Measurements from ENCODE around the gene OR52K2.
"Not testable (repeated sequence)": the region's sequence is repeated elsewhere in the genome, so short reads cannot be mapped to it uniquely, and the experiment has no call there.

OR52K2 gene

DNA sequence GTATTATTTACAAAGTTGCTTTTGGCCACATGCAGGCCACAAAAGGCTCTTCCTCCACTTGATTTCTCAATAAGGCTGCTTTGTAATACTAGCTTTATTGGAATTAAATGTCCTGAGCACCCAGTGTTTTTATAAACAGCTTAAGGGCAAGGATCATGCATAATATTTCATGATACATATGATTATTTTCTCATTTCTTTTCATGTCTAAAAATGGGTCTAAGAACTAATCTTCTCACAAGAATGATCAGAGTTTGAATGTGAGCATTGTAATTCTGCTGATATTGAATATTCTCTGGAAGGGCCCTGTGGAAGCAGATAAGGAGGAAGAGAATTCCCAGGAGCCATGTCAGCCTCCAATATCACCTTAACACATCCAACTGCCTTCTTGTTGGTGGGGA, at the start of gene OR52K2:
OR52K2 (plus strand) TSS at position 301 of the 400 bp plus-strand sequence; CDS start at position 346, 45 bp downstream.
- H3K36me3 ChIP-seq (ENCODE audit: insufficient read depth, low read length) = no peaks in the 10 kb centered on the region
- H3K27ac ChIP-seq = no peak within 1 kb of the TSS
- DNase-seq (ENCODE audit: low read depth, low spot score) = no peak
- TF ChIP-seq POLR2AphosphoS5 (IDR thresholded peaks at IDR 0.05; ENCODE audit: borderline replicate concordance, low read depth, low read length) (no peak), FOXP2 (optimal IDR thresholded peaks at IDR 0.05; ENCODE audit: control extremely low read depth, extremely low read length, insufficient read depth) (no peak), EZH2 (IDR thresholded peaks at IDR 0.05) (no peak)
- H3K9ac ChIP-seq (ENCODE audit: insufficient read length) = no peak within 1 kb of the TSS
- no peak within 1 kb of the TSS for H3K4me3 ChIP-seq
- no peaks in the 10 kb centered on the region for H3K9me3 ChIP-seq (ENCODE audit: low read depth, low read length)

DNA sequence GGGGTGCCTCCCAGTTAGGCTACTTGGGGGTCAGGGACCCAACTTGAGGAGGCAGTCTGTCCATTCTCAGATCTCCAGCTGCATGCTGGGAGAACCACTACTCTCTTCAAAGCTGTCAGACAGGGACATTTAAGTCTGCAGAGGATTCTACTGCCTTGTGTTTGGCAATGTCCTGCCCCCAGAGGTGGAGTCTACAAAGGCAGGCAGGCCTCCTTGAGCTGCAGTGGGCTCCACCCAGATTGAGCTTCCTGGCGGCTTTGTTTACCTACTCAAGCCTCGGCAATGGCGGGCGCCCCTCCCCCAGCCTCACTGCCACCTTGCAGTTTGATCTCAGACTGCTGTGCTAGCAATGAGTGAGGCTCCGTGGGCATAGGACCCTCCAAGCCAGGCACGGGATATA, 42.9 kb upstream of the OR52K2 start:
- not testable (repeated sequence) for H3K36me3 ChIP-seq (ENCODE audit: insufficient read depth, low read length); DNase-seq (ENCODE audit: low read depth, low spot score); H3K4me3 ChIP-seq; H3K27ac ChIP-seq; H3K9ac ChIP-seq (ENCODE audit: insufficient read length); H3K9me3 ChIP-seq (ENCODE audit: low read depth, low read length)

DNA sequence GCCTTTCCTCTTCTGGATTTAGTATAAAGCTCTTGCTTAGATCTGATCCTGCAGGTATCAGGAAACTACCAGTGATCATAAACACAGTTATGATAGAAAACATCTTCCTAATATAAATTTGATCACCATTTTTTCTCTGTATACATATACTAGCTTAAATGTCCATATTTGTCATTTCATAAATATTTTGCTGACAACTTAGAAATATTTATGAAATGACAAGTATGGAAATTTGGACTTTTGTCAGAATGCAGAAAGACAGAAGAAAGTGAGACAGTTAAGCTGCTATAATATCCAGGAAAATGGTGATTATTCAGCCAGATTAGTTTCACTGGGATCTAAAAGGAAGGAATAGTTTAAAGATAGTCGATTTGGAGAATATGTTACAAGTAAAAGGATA, 32.8 kb upstream of the OR52K2 start:
- no peak overlapping the region for H3K27ac ChIP-seq
- no peaks in the 10 kb centered on the region for H3K36me3 ChIP-seq (ENCODE audit: insufficient read depth, low read length)
- no peaks in the 10 kb centered on the region for H3K9me3 ChIP-seq (ENCODE audit: low read depth, low read length)
- H3K4me3 ChIP-seq = no peak overlapping the region
- no peak for DNase-seq (ENCODE audit: low read depth, low spot score)
- no peak overlapping the region for H3K9ac ChIP-seq (ENCODE audit: insufficient read length)
- no peak for TF ChIP-seq POLR2AphosphoS5 (IDR thresholded peaks at IDR 0.05; ENCODE audit: borderline replicate concordance, low read depth, low read length)
- no peak for TF ChIP-seq FOXP2 (optimal IDR thresholded peaks at IDR 0.05; ENCODE audit: control extremely low read depth, extremely low read length, insufficient read depth)
- TF ChIP-seq EZH2 (IDR thresholded peaks at IDR 0.05) = no peak

DNA sequence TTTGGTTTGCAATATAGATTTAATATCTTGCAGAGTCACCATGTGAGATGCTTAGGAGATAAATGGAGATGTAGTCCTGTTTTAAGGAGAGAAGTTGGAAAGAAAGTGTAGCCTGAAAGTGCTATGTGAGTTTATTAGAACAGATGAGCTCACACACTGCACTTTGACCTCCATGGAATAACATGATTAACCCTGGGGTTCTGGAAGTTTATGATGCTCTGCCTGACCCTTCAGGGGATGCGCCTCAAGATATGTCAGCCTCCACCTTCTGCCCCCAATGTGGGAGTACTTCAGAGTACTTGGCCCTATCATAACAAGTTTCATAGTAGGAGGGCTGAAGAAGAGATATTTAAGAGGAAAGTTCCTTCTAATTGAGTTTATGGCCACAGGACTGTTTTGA, 32.3 kb upstream of the OR52K2 start:
- no peak for DNase-seq (ENCODE audit: low read depth, low spot score)
- TF ChIP-seq FOXP2 (optimal IDR thresholded peaks at IDR 0.05; ENCODE audit: control extremely low read depth, extremely low read length, insufficient read depth) (no peak), POLR2AphosphoS5 (IDR thresholded peaks at IDR 0.05; ENCODE audit: borderline replicate concordance, low read depth, low read length) (no peak), EZH2 (IDR thresholded peaks at IDR 0.05) (no peak)
- H3K9ac ChIP-seq (ENCODE audit: insufficient read length) = no peak overlapping the region
- no peaks in the 10 kb centered on the region for H3K9me3 ChIP-seq (ENCODE audit: low read depth, low read length)
- H3K4me3 ChIP-seq = no peak overlapping the region
- H3K36me3 ChIP-seq (ENCODE audit: insufficient read depth, low read length) = no peaks in the 10 kb centered on the region
- no peak overlapping the region for H3K27ac ChIP-seq

DNA sequence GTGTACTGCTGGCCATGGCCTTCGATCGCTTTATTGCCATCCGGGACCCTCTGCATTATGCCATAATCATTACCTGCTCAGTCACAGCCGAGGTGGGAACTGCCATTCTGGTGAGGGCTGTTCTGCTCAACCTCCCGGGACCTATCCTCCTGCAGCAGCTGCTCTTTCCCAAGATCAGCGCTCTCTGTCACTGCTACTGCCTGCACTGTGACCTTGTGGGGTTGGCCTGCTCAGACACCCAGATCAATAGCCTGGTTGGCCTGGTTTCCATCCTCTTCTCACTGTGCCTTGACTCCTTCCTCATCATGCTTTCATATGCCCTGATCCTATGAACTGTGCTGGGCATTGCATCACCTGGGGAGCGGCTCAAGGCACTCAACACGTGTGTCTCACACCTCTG, 30.7 kb upstream of the OR52K2 start:
- Histone ChIP-seq H3K27ac (no peak overlapping the region), H3K36me3 (ENCODE audit: insufficient read depth, low read length) (no peaks in the 10 kb centered on the region), H3K9me3 (ENCODE audit: low read depth, low read length) (no peaks in the 10 kb centered on the region), H3K4me3 (no peak overlapping the region), H3K9ac (ENCODE audit: insufficient read length) (no peak overlapping the region)
- DNase-seq (ENCODE audit: low read depth, low spot score) = no peak
- no peak for TF ChIP-seq FOXP2 (optimal IDR thresholded peaks at IDR 0.05; ENCODE audit: control extremely low read depth, extremely low read length, insufficient read depth)
- TF ChIP-seq POLR2AphosphoS5 (IDR thresholded peaks at IDR 0.05; ENCODE audit: borderline replicate concordance, low read depth, low read length) = no peak
- no peak for TF ChIP-seq EZH2 (IDR thresholded peaks at IDR 0.05)

DNA sequence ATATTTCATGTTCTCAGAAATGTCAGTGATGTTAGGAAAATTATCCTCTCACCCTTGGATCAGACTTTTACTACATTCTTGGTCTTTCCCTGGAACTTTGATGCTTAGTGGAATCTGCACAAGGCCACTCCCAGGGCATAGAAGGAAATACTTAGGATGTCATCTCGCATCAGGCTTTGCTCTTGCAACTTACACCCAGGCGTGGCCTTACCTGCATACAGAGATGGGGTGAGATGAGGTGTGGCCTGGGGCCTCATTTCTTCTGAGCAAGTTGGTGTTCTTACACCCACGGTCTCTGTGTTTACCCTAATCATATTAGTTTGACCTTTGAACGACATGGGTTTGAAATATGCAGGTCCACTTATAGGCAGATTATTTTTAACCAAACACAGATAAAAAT, 19.0 kb upstream of the OR52K2 start:
- H3K9ac ChIP-seq (ENCODE audit: insufficient read length) = no peak overlapping the region
- H3K4me3 ChIP-seq = no peak overlapping the region
- no peak overlapping the region for H3K27ac ChIP-seq
- no peak for DNase-seq (ENCODE audit: low read depth, low spot score)
- H3K9me3 ChIP-seq (ENCODE audit: low read depth, low read length) = no peaks in the 10 kb centered on the region
- no peaks in the 10 kb centered on the region for H3K36me3 ChIP-seq (ENCODE audit: insufficient read depth, low read length)
- no peak for TF ChIP-seq POLR2AphosphoS5 (IDR thresholded peaks at IDR 0.05; ENCODE audit: borderline replicate concordance, low read depth, low read length)
- TF ChIP-seq EZH2 (IDR thresholded peaks at IDR 0.05) = no peak
- no peak for TF ChIP-seq FOXP2 (optimal IDR thresholded peaks at IDR 0.05; ENCODE audit: control extremely low read depth, extremely low read length, insufficient read depth)

DNA sequence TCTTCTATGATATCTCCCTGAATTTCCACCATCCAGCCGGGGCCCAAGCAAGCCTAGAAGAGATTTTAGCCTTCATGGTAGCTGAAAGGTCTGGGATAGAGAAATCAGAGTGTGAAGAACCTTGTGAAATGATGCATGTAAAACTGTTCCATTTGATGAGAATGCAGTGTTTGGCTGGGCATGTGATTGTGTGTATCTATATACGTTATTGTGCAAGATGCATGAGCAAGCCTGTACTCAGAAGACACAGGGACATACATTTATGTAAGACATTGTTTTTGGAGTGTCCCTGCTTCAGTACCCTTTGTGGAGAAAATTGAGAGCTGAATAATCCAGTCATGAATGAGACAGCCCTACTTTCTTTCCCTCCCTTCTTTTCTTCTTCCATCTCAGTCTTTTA, 15.2 kb upstream of the OR52K2 start:
- H3K9me3 ChIP-seq (ENCODE audit: low read depth, low read length) = no peaks in the 10 kb centered on the region
- no peaks in the 10 kb centered on the region for H3K36me3 ChIP-seq (ENCODE audit: insufficient read depth, low read length)
- DNase-seq (ENCODE audit: low read depth, low spot score) = no peak
- H3K4me3 ChIP-seq = no peak overlapping the region
- H3K9ac ChIP-seq (ENCODE audit: insufficient read length) = no peak overlapping the region
- H3K27ac ChIP-seq = no peak overlapping the region
- TF ChIP-seq FOXP2 (optimal IDR thresholded peaks at IDR 0.05; ENCODE audit: control extremely low read depth, extremely low read length, insufficient read depth) = no peak
- no peak for TF ChIP-seq POLR2AphosphoS5 (IDR thresholded peaks at IDR 0.05; ENCODE audit: borderline replicate concordance, low read depth, low read length)
- TF ChIP-seq EZH2 (IDR thresholded peaks at IDR 0.05) = no peak

DNA sequence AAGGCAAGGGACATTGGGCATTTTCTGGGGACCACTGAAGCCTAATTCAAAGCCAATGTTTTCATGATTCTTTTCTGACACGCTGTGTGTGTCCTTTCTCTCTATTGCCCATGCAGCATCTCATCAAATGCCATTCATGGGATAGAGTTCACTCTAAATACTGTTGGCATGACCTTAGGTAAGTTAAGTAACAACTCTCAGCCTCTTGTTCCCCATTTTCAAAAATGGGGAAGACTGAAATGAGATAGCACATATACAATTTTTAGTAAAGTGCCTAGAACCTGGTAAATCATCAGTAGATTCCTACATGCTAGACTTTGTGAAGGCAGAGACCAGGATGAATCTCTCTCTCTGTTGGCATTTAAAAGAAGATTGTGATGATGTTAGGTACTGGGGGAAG, 12.7 kb upstream of the OR52K2 start:
- Histone ChIP-seq H3K9me3 (ENCODE audit: low read depth, low read length) (no peaks in the 10 kb centered on the region), H3K36me3 (ENCODE audit: insufficient read depth, low read length) (no peaks in the 10 kb centered on the region), H3K27ac (no peak overlapping the region), H3K9ac (ENCODE audit: insufficient read length) (no peak overlapping the region), H3K4me3 (no peak overlapping the region)
- TF ChIP-seq FOXP2 (optimal IDR thresholded peaks at IDR 0.05; ENCODE audit: control extremely low read depth, extremely low read length, insufficient read depth) (no peak), POLR2AphosphoS5 (IDR thresholded peaks at IDR 0.05; ENCODE audit: borderline replicate concordance, low read depth, low read length) (no peak), EZH2 (IDR thresholded peaks at IDR 0.05) (no peak)
- no peak for DNase-seq (ENCODE audit: low read depth, low spot score)

DNA sequence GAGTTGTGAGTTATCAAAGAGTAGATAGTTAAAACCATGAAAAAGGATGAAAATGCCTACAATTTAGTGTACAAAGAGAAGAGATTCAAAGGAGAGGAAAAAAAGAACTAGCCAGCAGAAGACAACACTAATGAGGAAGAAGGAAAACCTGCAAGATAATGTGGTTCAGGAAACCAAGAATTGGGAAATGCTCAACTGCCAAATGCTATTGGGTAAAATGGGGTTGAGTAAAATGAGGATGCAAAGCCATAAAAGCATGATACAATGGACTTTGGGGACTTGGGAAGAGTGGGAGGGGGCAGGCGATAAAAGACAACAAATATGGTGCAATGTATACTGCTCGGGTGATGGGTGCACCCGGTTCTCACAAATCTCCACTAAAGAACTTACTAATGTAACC, 7.6 kb upstream of the OR52K2 start:
- H3K27ac ChIP-seq = no peak overlapping the region
- no peaks in the 10 kb centered on the region for H3K9me3 ChIP-seq (ENCODE audit: low read depth, low read length)
- TF ChIP-seq EZH2 (IDR thresholded peaks at IDR 0.05) (no peak), FOXP2 (optimal IDR thresholded peaks at IDR 0.05; ENCODE audit: control extremely low read depth, extremely low read length, insufficient read depth) (no peak), POLR2AphosphoS5 (IDR thresholded peaks at IDR 0.05; ENCODE audit: borderline replicate concordance, low read depth, low read length) (no peak)
- no peak overlapping the region for H3K9ac ChIP-seq (ENCODE audit: insufficient read length)
- H3K4me3 ChIP-seq = no peak overlapping the region
- no peak for DNase-seq (ENCODE audit: low read depth, low spot score)
- H3K36me3 ChIP-seq (ENCODE audit: insufficient read depth, low read length) = no peaks in the 10 kb centered on the region

Data from SK-N-MC (cell line).